Esophagus muscularis mucosa (tissue), 4 donors: ENCODE results near the gene ABCG2. TPM values are rescaled to one million over a fixed set of nuclear protein-coding genes. Genes with fewer than 3 reads are reported as not detected.

Source experiments
- DNase-seq: peaks from one replicate; pipeline ENCODE4 v3.0.0-alpha.2; 2017; ENCODE audit errors: extremely low spot score
- H3K27ac ChIP-seq, 4 donors: fragments of 200-600 bp; sonication (generic); replicated peaks in 1 of 4; 1 replicate in 3 of 4; 2 replicates in 1 of 4; pipeline ENCODE4 v1.5.1; 2016 to 2019; ENCODE audit warnings: mild to moderate bottlenecking in 1 of 4
- H3K27me3 ChIP-seq, 4 donors: fragments of 200-600 bp; sonication (generic); one replicate each; pipeline versions ENCODE4 v1.5.1 to v1.6.0; 2016 to 2019
- H3K36me3 ChIP-seq, 4 donors: fragments of 200-600 bp; sonication (generic); one replicate each; pipeline ENCODE4 v1.5.1; 2016 to 2019
- H3K4me1 ChIP-seq, 4 donors: fragments of 200-600 bp; sonication (generic); one replicate each; pipeline ENCODE4 v1.5.1; 2016 to 2019
- H3K4me3 ChIP-seq, 4 donors: fragments of 200-600 bp; sonication (generic); 1 replicate in 2 of 4; 2 replicates in 2 of 4; pipeline ENCODE4 v1.5.1; 2016 to 2019; ENCODE audit warnings: mild to moderate bottlenecking in 4 of 4, moderate library complexity in 1 of 4
- H3K9me3 ChIP-seq, 4 donors: fragments of 200-600 bp; sonication (generic); 1 replicate in 3 of 4; 2 replicates in 1 of 4; pipeline ENCODE4 v1.5.1; 2016 to 2019
- CTCF ChIP-seq, 3 experiments: fragments of 200-600 bp in 2 of 3; fragments of 450-650 bp in 1 of 3; sonication (generic) in 2 of 3; IDR thresholded peaks; one replicate each; pipeline ENCODE4 v1.5.1; 2017 to 2019; ENCODE audit warnings: antibody characterized with exemption in 3 of 3, mild to moderate bottlenecking in 2 of 3, moderate library complexity in 1 of 3
- EP300 ChIP-seq: sonication (generic); formaldehyde crosslinking; IDR thresholded peaks from one replicate; pipeline ENCODE4 v1.6.1; 2017; ENCODE audit warnings: antibody characterized with exemption
- POLR2A ChIP-seq: fragments of 450-650 bp; IDR thresholded peaks from one replicate; pipeline ENCODE4 v1.6.1; 2017; ENCODE audit warnings: antibody characterized with exemption, moderate library complexity, mild to moderate bottlenecking, low read depth
- POLR2AphosphoS5 ChIP-seq, 2 donors: sonication (generic); formaldehyde crosslinking; IDR thresholded peaks; one replicate each; pipeline ENCODE4 v1.6.1; 2017; ENCODE audit warnings: antibody characterized with exemption in 2 of 2
- WGBS: methylation state at CpG from one replicate; pipeline ENCODE4 v1.1.5; 2018; 5-methylcytosine and 5-hydroxymethylcytosine counted together
- intact Hi-C: fragments of 100-400 bp; cut with DNase I; formaldehyde crosslinking; loops from one replicate; pipeline ENCODE4 v1.15.1; 2023
- total RNA-seq, 4 donors: library from RNA; depleted of rRNA; stranded (reverse); fragments of >200 nt; gene quantifications; one replicate each; pipeline versions ENCODE4 v1.1.0 to v1.2.1, GENCODE V29; 2016

ABCG2 gene
- total RNA-seq, 4 donors from 2014 or later = 0.83 to 5.2 (median 2.7) TPM

GRCh38 chr4:88172987-88173386, 14.5 kb upstream of the ABCG2 start:
- TF ChIP-seq EP300 = no peak
- TF ChIP-seq POLR2A = no peak
- no peak for TF ChIP-seq CTCF (IDR thresholded peaks at IDR 0.05)
- TF ChIP-seq POLR2AphosphoS5 (IDR thresholded peaks at IDR 0.05) = no peak
- no peak overlapping the region for H3K4me3 ChIP-seq

GRCh38 chr4:88171206-88171605, 12.8 kb upstream of the ABCG2 start:
- H3K27me3 ChIP-seq = no peaks in the 10 kb centered on the region
- no peak overlapping the region for H3K4me3 ChIP-seq
- no peaks in the 10 kb centered on the region for H3K4me1 ChIP-seq
- H3K27ac ChIP-seq = no peak overlapping the region
- no peak for TF ChIP-seq CTCF (IDR thresholded peaks at IDR 0.05)
- no peak for TF ChIP-seq EP300
- no peak for TF ChIP-seq POLR2AphosphoS5 (IDR thresholded peaks at IDR 0.05)
- DNase-seq = no peak
- H3K9me3 ChIP-seq = no peaks in the 10 kb centered on the region
- WGBS = 95% methylated on average over 2 of the region's 2 CpGs
- H3K36me3 ChIP-seq = no peaks in the 10 kb centered on the region
- intact Hi-C loops = no loop called here

More at GRCh38 chr4:88172987-88173386, 14.5 kb upstream of the ABCG2 start:
- no peak for DNase-seq
- intact Hi-C loops = no loop called here
- no peaks in the 10 kb centered on the region for H3K27me3 ChIP-seq
- H3K27ac ChIP-seq = no peak overlapping the region
- no peaks in the 10 kb centered on the region for H3K9me3 ChIP-seq
- no peaks in the 10 kb centered on the region for H3K36me3 ChIP-seq
- H3K4me1 ChIP-seq = no peaks in the 10 kb centered on the region

GRCh38 chr4:88169298-88169697, 10.9 kb upstream of the ABCG2 start:
- WGBS = 89% methylated on average over 2 of the region's 2 CpGs
- intact Hi-C loops = no loop called here

DNA sequence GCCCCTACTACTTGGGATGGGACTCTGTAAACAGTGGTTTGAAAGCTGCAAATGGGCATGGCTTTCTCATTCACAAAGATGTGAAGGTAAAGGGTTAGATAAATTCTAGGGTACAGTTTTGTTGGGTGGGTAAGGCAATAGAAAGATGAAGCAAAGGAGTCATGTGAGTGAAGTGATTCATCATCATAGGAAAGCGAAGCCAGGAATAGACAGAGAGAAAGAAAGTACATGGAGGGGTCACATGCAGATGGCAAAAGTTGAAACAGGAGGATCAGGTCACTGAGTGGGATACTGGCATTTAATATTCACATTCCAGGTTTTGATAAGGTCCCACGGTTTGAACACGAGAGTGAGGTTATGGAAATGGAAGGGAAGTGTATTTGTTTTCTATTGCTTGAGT, 8.2 kb upstream of the ABCG2 start:
- Histone ChIP-seq H3K9me3 (no peaks in the 10 kb centered on the region), H3K27me3 (no peaks in the 10 kb centered on the region), H3K4me3 (no peak overlapping the region), H3K36me3 (no peaks in the 10 kb centered on the region), H3K4me1 (no peaks in the 10 kb centered on the region), H3K27ac (no peak overlapping the region)
- WGBS = 81% methylated on average over 3 of the region's 3 CpGs
- no peak for TF ChIP-seq CTCF (IDR thresholded peaks at IDR 0.05)
- no peak for TF ChIP-seq EP300
- no peak for TF ChIP-seq POLR2A
- no peak for TF ChIP-seq POLR2AphosphoS5 (IDR thresholded peaks at IDR 0.05)
- intact Hi-C loops = no loop called here
- no peak for DNase-seq

More at GRCh38 chr4:88169298-88169697, 10.9 kb upstream of the ABCG2 start:
- TF ChIP-seq POLR2AphosphoS5 (IDR thresholded peaks at IDR 0.05) (no peak), CTCF (IDR thresholded peaks at IDR 0.05) (no peak), POLR2A (no peak), EP300 (no peak)
- Histone ChIP-seq H3K4me3 (no peak overlapping the region), H3K4me1 (no peaks in the 10 kb centered on the region), H3K9me3 (no peaks in the 10 kb centered on the region), H3K36me3 (no peaks in the 10 kb centered on the region), H3K27ac (no peak overlapping the region), H3K27me3 (no peaks in the 10 kb centered on the region)
- DNase-seq = no peak

- no peak for DNase-seq
- no peak for TF ChIP-seq POLR2AphosphoS5 (IDR thresholded peaks at IDR 0.05)
- no peak for TF ChIP-seq EP300
- 85% methylated on average over 6 of the region's 6 CpGs for WGBS
- H3K27ac ChIP-seq = no peak overlapping the region
- no peak overlapping the region for H3K4me3 ChIP-seq
- no peaks in the 10 kb centered on the region for H3K9me3 ChIP-seq
- peaks cover 0 to 10% (median 0%) of the 10 kb centered on the region in 4 donors for H3K27me3 ChIP-seq
- peaks cover 0 to 10% (median 9%) of the 10 kb centered on the region in 4 donors for H3K4me1 ChIP-seq
- intact Hi-C loops = no loop called here
- H3K36me3 ChIP-seq = no peaks in the 10 kb centered on the region
Measured at GRCh38 chr4:88163336-88163735, 4.9 kb upstream of the ABCG2 start.
